Epithelial cell of prostate (primary cell): ENCODE data around the gene TMCC1.
"Not testable (repeated sequence)": the region's sequence is repeated elsewhere in the genome, so short reads cannot be mapped to it uniquely, and the experiment has no call there.

ENCODE experiments used
- DNase-seq: peaks from one replicate; pipeline ENCODE4 v3.0.0-alpha.2; 2011; ENCODE audit warnings: low read depth, low spot score
- H3K27ac ChIP-seq: fragments of 450-650 bp; 2 replicates; pipeline ENCODE4 v1.5.1; 2017; ENCODE audit warnings: mild to moderate bottlenecking

Gene TMCC1

DNA sequence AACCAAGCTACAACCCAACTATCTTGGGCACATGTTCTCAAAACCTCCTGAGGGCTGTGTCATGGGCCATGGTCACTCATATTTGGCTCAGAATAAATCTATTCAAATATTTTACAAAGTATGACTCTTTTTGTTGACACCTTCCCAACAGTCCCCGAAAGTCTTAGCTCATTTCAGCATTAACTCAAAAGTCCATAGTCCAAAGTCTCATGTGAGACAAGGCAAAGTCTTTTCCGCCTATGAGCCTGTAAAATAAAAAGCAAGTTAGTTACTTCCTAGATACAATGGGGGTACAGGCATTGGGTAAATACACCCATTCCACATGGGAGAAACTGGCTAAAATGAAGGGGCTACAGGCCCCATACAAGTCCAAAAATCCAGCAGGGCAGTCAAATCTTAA, 197.1 kb downstream of the TMCC1 start:
- not testable (repeated sequence) for DNase-seq
- peak overlapping the region; percentile 92 for H3K27ac ChIP-seq

DNA sequence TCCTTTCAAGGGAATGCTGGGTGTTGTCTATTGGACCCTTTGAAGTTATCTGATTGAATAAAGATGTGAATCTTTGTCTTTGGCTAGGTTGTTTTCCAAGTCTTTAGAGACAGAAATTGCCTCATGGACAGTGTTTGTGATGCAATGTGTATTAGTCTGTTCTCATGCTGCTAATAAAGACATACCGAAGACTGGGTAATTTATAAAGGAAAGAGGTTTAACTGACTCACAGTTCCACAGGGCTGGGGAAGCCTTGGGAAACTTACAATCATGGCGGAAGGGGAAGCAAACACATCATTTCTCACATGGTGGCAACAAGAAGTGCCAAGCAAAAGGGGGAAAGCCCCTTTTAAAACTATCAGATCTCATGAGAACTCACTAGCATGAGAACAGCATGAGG, 198.3 kb downstream of the TMCC1 start:
- peak; percentile 54 for DNase-seq
- H3K27ac ChIP-seq = peak overlapping the region; percentile 92

DNA sequence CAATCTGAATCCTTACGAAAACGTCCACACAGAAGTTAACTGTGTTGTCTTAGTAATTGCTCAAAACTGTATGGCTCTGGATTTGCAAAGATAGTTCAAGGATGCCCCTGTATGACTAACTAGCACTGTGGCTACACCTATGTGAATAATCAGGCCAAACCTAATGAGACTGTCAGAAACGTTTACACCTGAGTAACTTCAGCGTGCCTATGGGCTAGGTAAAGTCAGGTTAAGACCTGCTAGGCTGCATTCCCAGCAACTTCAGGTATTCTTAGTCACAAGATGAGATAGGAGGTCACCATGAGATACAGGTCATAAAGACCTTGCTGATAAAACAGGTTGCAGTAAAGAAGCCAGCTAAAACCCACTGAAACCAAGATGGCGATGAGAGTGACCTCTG, 199.3 kb downstream of the TMCC1 start:
- H3K27ac ChIP-seq = peak overlapping the region; percentile 92
- DNase-seq = peak; percentile 96

DNA sequence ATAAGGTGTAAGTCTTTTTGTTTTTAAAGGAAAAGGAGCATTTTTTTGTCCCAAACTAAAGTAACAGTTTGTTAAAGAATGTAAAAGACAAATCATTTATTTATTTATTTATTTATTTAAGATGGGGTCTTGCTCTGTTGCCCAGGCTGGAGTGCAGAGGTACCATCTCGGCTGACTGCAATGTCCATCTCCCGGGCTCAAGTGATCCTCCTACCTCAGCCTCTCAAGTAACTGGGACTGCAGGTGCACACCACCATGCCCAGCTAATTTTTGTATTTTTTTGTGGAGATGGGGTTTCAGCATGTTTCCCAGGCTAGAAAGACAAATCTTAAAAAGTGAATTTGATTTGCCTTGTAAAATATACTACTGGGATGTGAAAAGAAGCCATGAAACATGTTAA, 200.8 kb downstream of the TMCC1 start:
- H3K27ac ChIP-seq = peak overlapping the region; percentile 92
- no peak for DNase-seq

DNA sequence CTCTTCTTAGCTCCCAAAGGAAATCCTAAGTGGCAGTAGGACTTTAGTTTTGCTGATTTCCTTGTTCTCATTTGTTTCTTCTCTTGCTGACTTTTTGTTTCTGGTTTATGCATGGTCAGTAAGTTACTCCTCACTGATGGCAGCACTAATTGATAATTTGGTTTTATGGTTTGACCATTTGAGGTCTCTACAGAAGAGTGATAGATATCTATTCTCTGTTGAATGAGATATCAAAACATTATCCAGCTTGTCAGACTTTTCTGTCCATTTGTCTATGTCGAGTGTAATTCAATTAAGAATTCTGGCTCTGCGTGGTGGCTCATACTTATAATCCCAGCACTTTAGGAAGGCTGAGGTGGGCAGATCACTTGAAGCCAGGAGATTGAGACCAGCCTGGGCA, 202.5 kb downstream of the TMCC1 start:
- H3K27ac ChIP-seq = no peak overlapping the region
- DNase-seq = no peak

DNA sequence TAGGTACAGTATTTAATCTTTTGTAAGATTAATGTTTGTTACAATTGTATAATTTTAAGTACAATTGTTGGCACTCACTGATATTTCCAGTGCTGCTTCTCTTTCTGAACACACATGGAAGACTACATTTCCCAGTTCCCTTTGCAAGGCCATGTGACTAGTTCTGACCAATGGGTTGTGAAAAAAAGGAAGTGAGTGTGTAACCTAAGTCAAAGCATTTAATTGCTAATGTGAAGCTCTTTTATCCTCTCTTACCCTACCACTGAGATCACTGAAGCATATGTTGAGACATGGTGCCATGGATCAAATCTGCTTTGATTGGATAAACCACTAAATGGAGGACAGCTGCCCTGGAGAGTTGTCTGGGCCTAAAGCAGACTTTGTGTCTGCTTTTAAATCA, 203.1 kb downstream of the TMCC1 start:
- no peak overlapping the region for H3K27ac ChIP-seq
- peak; percentile 18 for DNase-seq

DNA sequence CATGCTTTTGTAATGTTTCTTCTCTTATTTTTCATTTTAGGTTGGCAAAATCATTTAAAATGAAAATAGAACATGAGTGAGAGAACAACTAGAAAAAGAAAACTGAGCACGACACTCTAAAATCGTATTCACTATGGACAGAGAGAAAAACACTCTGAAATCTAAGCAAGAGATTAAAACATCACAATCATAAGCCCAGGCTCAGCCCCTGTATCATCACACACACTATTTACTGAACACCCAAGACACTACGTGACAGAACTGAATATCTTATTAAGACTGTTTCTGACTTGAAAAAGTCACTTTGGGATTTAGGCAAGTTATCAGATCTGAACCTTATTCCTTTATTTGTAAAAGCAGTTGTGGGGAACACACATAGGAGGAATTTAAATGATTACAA, 204.5 kb downstream of the TMCC1 start:
- no peak for DNase-seq

DNA sequence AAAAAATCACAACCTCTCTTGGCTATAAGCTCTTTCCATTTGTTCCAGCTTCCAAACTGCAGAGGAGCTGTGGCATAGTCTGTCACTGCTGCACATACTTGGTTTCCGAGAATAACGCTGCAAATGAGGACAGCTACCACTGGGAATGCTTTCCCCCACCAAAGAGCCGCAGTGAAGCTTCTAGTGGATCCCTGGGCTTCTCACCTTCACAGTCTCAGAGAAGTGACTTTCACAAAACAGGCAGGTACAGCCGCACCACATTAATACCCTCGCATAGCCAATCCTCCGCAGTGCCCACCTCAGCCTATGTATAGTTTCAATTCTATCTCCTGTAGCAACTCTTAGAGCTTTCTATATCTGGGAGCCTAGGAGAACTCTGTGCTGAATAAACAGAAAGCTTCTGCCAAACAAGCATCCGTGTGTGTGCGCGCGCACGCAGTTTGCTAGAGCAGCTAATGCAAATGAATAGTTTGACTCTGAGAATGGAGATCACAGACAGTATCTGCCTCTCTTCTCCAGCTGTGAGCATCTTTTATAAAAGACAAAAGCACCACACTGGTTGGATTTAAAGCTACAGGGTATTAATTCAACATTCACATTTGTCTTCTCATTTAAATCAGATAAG, 205.1 kb downstream of the TMCC1 start:
- no peak overlapping the region for H3K27ac ChIP-seq
- no peak for DNase-seq

More for the DNA sequence above, 204.5 kb downstream of the TMCC1 start:
- no peak overlapping the region for H3K27ac ChIP-seq

DNA sequence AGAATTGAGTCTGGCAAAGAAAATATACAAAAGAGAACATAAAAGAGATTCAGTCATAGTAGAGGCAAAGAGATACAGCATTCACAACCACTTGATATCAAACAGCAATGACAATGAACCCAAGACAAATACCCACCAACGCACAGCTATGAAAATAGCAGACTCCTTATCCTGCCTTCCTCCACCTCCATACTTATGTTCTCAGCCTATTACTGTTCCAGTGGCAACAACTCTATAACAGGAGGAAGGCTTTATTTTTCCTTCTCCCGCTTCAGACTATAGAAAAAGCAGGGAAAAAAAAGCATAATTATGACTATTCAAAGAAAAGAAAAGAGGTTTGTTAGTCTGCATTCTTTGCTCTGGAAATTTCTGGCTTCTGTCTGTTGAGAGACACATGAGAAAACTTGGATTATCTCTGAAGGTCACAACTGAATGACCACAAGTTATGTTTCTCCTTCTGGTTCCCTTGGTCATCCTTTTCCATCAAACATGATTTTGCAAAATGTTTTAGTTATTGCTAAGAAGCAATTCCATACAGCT, 205.9 kb downstream of the TMCC1 start:
- no peak for DNase-seq
- H3K27ac ChIP-seq = no peak overlapping the region

DNA sequence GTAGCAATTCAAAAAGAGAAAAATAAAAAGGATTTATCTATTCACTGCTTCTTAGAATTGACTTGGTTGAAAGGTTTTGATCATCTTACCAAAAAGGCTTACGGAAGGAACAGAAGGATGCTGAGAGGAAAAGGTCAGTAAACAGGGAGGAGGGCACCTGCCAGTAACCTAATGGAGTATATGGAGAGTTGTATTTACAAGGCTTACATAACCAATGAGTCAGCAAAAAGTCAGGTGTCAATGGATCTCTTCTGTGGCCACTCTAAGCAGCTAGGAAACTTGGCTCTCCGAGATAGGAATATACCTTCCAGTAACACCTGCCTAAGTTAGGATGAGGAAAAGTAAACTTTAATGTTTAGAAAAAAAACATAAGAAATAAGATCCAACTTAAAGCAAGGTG, 206.6 kb downstream of the TMCC1 start:
- H3K27ac ChIP-seq = no peak overlapping the region
- no peak for DNase-seq

DNA sequence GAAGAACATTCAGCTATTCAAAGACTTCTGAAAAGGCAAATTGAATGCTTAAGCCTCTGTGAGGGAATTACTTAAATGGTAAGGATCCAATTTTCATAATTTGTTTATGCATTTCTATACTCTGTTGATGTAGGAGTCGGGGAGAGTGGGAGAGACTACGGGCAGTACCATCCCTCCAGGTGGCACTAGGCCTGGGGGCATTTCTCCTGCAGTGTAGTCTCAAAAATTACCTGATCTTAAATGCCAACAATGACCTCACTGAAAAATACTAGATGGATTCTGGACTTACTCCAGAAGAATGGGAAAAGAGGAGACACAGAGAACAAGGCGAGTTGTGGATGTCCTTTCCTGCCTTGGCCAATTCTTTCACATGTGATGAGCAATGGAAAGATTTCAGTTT, 209.2 kb downstream of the TMCC1 start:
- no peak for DNase-seq
- H3K27ac ChIP-seq = no peak overlapping the region

DNA sequence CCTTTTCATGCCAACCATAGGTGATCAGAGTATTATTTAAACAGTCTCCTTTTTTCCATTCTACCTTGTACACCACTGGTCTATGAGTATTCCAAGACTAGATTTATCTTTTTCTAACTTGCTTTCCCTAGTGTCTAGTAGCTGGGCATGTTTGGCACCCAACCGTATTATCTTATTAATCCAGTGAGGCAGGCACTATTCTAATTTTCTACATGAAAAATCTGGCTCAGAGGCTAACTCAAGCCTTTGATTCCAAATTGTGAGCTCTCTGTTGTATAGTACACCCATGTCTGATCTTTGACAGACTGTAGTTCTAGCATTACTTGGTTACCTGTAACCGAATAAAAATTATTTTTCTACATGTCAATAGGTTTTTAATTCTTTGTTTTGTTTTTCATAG, 210.3 kb downstream of the TMCC1 start:
- DNase-seq = no peak
- H3K27ac ChIP-seq = no peak overlapping the region

DNA sequence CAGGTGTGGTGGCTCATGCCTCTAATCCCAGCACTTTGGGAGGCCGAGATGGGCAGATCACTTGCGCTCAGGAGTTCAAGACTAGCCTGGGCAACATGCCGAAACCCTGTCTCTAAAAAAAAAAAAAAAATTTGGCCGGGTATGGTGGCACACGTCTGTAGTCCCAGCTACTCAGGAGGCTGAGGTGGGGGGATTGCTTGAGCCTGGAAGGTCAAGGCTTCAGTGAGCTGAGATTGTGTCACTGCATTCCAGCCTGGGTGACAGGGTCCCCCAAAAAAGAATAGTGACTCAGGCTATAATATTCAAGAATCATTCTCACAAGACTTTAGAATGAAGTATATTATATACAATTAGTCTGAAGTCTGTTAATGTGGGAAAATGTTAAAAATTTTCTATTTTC, 216.5 kb downstream of the TMCC1 start:
- DNase-seq = no peak
- H3K27ac ChIP-seq = no peak overlapping the region

DNA sequence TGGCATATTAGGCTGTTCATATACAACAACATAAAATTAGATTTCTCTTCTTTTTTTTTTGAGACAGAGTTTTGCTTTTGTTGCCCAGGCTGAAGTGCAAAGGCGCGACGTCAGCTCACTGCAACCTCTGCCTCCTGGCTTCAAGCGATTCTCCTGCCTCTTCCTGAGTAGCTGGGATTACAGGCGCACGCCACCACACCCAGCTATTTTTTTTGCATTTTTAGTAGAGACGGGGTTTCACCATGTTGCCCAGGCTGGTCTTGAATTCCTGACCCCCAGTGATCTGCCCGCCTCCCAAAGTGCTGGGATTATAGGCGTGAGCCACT, 218.8 kb downstream of the TMCC1 start:
- peak overlapping the region; percentile 29 for H3K27ac ChIP-seq
- not testable (repeated sequence) for DNase-seq

DNA sequence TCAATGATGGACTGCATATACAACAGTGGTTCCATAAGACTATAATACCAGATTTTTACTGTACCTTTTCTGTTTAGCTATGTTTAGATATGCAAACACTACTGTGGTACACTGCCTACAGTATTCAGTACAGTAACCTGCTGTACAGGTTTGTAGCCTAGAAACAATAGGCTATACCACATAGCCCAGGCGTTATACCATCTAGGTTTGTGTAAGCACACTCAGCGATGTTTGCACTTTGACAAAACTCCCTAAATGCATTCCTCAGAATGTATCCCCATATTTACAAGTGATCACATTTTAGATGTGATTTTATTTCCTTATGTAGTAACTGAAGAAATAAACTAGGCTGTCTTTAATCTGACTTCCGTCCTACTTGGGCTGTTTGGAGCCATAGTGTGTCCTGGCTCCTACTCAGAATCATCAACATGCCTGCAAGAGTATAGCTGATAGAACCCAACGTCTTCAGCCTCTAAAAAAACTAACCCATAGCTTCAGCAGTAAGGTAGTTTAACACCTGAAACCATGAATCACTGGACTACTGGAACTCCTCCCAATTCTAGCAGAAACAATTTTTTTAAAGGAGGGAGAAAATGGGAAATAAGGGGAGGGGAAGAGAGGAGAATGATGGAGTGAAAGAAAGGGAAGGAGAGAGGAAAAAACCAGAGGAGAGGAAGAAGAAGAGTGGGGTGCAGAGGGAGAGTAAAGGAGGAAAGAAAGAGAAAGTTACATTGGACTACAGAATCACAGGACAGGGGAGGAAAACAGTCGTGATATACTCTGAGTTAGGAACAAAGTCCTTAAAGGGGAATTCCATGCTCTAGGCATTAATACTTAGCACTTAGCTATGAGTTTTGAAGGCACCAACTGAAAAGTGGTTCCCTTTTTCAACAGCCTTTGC, 219.4 kb downstream of the TMCC1 start:
- peak overlapping the region; percentile 29 for H3K27ac ChIP-seq
- no peak for DNase-seq

DNA sequence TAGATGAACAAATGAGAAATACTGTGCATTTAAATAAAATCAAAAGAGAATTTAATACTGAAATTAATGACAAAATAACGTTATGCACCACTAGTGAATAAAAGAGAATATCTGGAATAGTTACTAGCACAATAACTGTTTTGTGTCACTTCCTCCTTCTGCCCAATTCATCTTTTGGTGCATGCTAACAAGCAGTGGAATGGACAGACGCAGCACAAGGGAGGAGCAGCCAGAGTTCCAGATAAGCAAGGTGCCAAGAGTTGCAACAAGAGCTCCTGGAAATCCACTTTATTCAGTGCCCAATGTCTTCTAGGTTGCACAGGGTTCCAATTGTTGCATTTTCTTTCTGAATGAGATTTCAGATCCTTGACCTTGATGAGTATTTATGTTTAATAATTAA, 220.5 kb downstream of the TMCC1 start:
- H3K27ac ChIP-seq = no peak overlapping the region

DNA sequence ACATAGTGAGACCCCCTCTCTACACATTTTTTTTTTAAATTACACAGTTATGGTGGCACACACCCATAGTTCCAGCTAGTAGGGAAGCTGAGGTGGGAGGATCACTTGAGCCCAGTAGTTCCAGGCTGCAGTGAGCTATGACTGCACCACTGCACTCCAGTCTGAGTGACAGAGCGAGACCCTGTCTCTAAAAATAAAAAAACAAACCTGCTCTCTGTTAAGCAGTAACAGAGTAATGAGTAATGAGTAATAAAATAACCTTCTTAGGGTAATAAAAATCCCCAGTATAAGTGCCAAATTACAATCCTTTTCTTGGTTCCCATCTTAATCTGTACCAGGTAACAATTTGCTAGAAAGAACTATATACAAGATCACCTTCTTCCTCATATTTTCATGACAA, 221.1 kb downstream of the TMCC1 start:
- H3K27ac ChIP-seq = no peak overlapping the region
- DNase-seq = no peak

More for the DNA sequence above, 220.5 kb downstream of the TMCC1 start:
- DNase-seq = no peak

DNA sequence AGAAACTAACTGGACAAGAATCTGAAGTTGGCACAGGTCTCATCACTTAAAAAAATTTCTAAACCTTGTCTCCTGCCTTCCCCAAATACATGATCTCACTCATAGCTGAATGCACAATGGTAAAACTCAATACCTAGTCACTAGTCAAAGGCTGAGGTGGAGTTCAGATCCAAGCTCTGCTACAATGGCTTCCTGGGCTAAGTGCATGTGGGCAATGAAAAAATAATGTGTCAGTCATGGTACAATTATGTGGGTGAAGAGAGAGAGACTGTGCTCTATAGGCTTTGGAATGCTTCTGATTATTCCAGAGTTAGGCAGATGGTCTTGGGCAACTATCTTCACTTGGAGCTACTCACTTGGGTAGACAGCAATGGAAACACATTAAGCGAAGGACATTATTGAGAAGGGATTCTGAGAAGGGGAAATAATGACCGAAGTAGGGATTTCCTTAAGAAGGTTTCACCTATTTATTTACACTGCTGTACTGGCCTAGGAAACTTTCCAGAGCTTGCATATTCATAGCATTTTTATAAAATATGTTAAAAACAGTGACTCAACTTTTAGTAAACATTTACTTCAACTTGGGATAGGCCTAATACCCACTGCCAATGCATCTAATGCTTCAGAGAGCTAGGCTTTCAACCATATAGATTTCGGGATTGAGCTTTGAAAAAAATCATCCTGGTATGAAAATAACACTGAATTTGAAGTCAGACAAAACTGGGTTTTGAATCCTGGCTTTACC, 228.3 kb downstream of the TMCC1 start:
- DNase-seq = peak; percentile 52

DNA sequence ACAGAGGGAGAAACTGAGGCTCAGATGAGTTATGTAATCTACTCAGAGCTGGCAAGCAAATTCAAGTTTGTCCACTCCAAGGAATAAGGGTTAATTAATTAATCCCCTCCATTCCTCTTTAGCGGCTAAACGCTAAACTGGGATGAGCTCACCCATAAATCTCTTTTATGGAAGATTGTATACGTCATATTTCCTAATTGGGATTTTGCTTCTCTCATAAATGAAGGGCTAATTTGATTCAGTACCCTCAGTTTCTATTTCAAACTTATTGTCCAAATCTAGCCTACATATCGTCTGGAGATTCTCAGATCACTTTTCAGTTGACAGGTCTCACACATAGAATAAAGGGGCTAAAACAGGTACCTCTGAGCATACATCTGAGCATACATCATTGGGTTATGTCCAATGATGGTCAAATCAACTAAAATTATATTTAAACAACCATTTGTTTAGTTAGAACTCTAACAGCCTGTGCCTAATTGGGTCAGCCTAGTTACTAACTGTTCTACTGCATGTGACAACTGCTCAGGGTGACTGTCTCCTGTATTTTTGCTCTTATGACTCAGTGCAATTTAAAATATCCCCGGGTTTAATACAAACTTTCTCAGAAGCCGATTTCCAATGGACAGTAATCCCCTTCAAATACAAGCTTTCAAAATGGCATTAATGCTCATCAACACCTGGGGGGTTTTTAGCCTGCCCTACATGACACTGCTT, 229.4 kb downstream of the TMCC1 start:
- DNase-seq = no peak
- peak overlapping the region; percentile 87 for H3K27ac ChIP-seq

More for the DNA sequence above, 228.3 kb downstream of the TMCC1 start:
- peak overlapping the region; percentile 87 for H3K27ac ChIP-seq

DNA sequence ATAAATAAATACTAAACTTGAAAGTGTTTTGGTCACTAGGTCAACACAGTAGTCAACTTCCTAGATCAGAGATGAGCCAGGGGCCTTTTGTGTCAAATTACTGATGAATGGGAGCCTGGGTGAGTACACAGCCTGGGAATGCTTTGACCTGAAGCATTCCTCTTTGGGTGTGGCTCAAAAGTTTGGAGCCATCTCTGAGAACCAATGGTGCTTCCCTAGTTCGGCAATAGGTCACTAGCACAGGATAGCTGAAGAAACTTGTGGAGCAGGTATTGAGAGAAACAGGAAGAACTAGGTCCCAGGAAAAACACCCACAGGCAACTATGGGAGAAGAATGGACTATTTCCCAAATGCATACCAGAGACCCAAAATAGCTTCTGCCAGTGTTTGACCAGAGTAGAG, 230.5 kb downstream of the TMCC1 start:
- DNase-seq = peak; percentile 90
- H3K27ac ChIP-seq = peak overlapping the region; percentile 87
